ENCODE data around the gene TENM4. TPM values are rescaled to one million over a fixed set of nuclear protein-coding genes. Genes with fewer than 3 reads are reported as not detected.

TENM4 gene
- total and polyA plus RNA-seq, 2 of the 8 experiments (the other 6 are each of a cell fraction or from before 2014, with no cell fraction given) = 3.5 to 7.2 TPM

- Histone ChIP-seq H3K4me2 (ENCODE audit: insufficient read depth in 1 of 2, low read depth in 2 of 2, low read length in 2 of 2) (no peak overlapping the region), H3K18ac (ENCODE audit: extremely low read depth, low read length) (no peak overlapping the region), H3K4me1 (replicated peaks in 1 of 4; ENCODE audit: control insufficient read depth in 3 of 4, insufficient read depth in 4 of 4, low read length in 3 of 4) (no peaks in the 10 kb centered on the region), H3K36me3 (ENCODE audit: control insufficient read depth in 2 of 4, insufficient read depth in 4 of 4, low read length in 3 of 4) (no peaks in the 10 kb centered on the region), H4K91ac (replicated peaks; ENCODE audit: insufficient read length, low read length) (no peak overlapping the region), H2BK20ac (ENCODE audit: low read length) (no peak overlapping the region), H4K8ac (ENCODE audit: extremely low read depth, insufficient read depth, low read length) (no peak overlapping the region), H3K56ac (replicated peaks; ENCODE audit: insufficient read length, low read depth, low read length) (no peak overlapping the region), H2AFZ (ENCODE audit: low read length) (no peak overlapping the region), H3K23me2 (ENCODE audit: low read depth, low read length) (no peaks in the 10 kb centered on the region; the same call in 1 of the 2 replicates), H3K27me3 (replicated peaks in 1 of 4; ENCODE audit: control insufficient read depth in 3 of 4, extremely low read depth in 1 of 4, insufficient read depth in 3 of 4, low read length in 3 of 4) (no peaks in the 10 kb centered on the region), H3K4me3 (ENCODE audit: extremely low read depth in 1 of 4, insufficient read depth in 2 of 4, low read depth in 3 of 4, low read length in 4 of 4) (no peak overlapping the region), H2BK12ac (ENCODE audit: low read depth, low read length) (no peak overlapping the region), H4K5ac (ENCODE audit: insufficient read length, low read depth, low read length) (no peak overlapping the region), H2BK15ac (ENCODE audit: low read length) (no peak overlapping the region), H2BK120ac (replicated peaks; ENCODE audit: low read depth, low read length) (no peak overlapping the region), H3K79me1 (ENCODE audit: low read depth, low read length) (no peaks in the 10 kb centered on the region), H3K9ac (replicated peaks in 1 of 4; ENCODE audit: extremely low read depth in 1 of 4, low read depth in 3 of 4, low read length in 3 of 4) (no peak overlapping the region), H3K9me3 (ENCODE audit: insufficient read depth in 2 of 2, low read depth in 1 of 2, low read length in 1 of 2) (no peaks in the 10 kb centered on the region), H3K23ac (ENCODE audit: insufficient read length) (no peak overlapping the region), H2BK5ac (ENCODE audit: low read depth, low read length) (no peak overlapping the region), H3K27ac (ENCODE audit: low read depth, low read length) (no peak overlapping the region), H2AK5ac (ENCODE audit: low read depth, low read length) (no peak overlapping the region), H3K79me2 (ENCODE audit: control insufficient read depth in 1 of 2, insufficient read depth in 2 of 2, low read length in 2 of 2) (no peaks in the 10 kb centered on the region), H3K4ac (replicated peaks; ENCODE audit: insufficient read length, low read depth, low read length) (no peak overlapping the region), H3K14ac (ENCODE audit: insufficient read length) (no peak overlapping the region), H4K20me1 (replicated peaks in 1 of 2; ENCODE audit: control insufficient read depth in 1 of 2, insufficient read depth in 2 of 2, low read length in 2 of 2) (no peaks in the 10 kb centered on the region)
- FAIRE-seq = no peak
- POLR2A ChIA-PET (ENCODE audit: partially characterized antibody) = no interaction called here
- CTCF ChIA-PET (ENCODE audit: partially characterized antibody) = interaction anchor here (0.7 to 1.7 kb wide), 3 partner anchors 21 to 56 kb away, joined by 3 to 5 read pairs (median 4); no protein-coding TSS in a partner anchor
- 95% methylated on average over 3 of the region's 3 CpGs; no CpG with 5 or more reads in 1 of the 2 experiments for WGBS, 2 experiments (ENCODE audit: extremely low coverage in 1 of 2, insufficient coverage in 1 of 2, insufficient read length in 1 of 2, insufficient replicate concordance in 2 of 2, low coverage in 1 of 2, low lambda C conversion rate in 2 of 2, missing lambda C conversion rate in 1 of 2)
- DNase-seq (ENCODE audit: low read depth in 1 of 2, low spot score in 2 of 2) = no peak
- TF ChIP-seq GABPA (IDR thresholded peaks at IDR 0.05; ENCODE audit: borderline replicate concordance, insufficient read depth, low read length) (no peak), CREB1 (IDR thresholded peaks at IDR 0.05) (no peak), MAFK (IDR thresholded peaks at IDR 0.05; ENCODE audit: low read depth, low read length) (no peak), USF2 (IDR thresholded peaks at IDR 0.05; ENCODE audit: low read length) (no peak), ATF3 (IDR thresholded peaks at IDR 0.05; ENCODE audit: insufficient read depth, low read depth, low read length) (no peak), EZH2 (IDR thresholded peaks at IDR 0.05; ENCODE audit: low read depth, low read length, severe bottlenecking) (no peak), E2F6 (IDR thresholded peaks at IDR 0.05) (no peak), NRF1 (IDR thresholded peaks at IDR 0.05; ENCODE audit: low read depth, low read length) (no peak), BACH1 (IDR thresholded peaks at IDR 0.05; ENCODE audit: low read length) (no peak), CEBPB (IDR thresholded peaks at IDR 0.05; ENCODE audit: low read depth, low read length) (no peak), GTF2F1 (IDR thresholded peaks at IDR 0.05; ENCODE audit: borderline replicate concordance, low read depth, low read length) (no peak), SUZ12 (IDR thresholded peaks at IDR 0.05; ENCODE audit: low read length) (no peak)
Observed at GRCh38 chr11:78772186-78772585, 668.6 kb downstream of the TENM4 start.
